OCI-LY3 (cell line): ENCODE data around the gene POU6F2.
A peak's percentile ranks its signal among the peaks of the same experiment; 100 is the strongest.

ENCODE experiments used
- EZH2phosphoT487 ChIP-seq: fragments of 200-600 bp; shearing (Covaris generic); IDR thresholded peaks from 2 replicates; pipeline ENCODE4 v1.6.1; 2018; ENCODE audit warnings: antibody characterized with exemption, mixed run types, low read depth
- TF ChIP-seq, protein P1 (sequence below): fragments of 200-600, 300-600 bp; sonication (generic); IDR thresholded peaks from 2 replicates; pipeline ENCODE4 v1.5.1; 2014; ENCODE audit warnings: antibody characterized with exemption, low read length, low read depth

GRCh38 chr7:38932509-38933168 is 45.1 kb upstream of the POU6F2 start:
- TF ChIP-seq, protein P1, sequence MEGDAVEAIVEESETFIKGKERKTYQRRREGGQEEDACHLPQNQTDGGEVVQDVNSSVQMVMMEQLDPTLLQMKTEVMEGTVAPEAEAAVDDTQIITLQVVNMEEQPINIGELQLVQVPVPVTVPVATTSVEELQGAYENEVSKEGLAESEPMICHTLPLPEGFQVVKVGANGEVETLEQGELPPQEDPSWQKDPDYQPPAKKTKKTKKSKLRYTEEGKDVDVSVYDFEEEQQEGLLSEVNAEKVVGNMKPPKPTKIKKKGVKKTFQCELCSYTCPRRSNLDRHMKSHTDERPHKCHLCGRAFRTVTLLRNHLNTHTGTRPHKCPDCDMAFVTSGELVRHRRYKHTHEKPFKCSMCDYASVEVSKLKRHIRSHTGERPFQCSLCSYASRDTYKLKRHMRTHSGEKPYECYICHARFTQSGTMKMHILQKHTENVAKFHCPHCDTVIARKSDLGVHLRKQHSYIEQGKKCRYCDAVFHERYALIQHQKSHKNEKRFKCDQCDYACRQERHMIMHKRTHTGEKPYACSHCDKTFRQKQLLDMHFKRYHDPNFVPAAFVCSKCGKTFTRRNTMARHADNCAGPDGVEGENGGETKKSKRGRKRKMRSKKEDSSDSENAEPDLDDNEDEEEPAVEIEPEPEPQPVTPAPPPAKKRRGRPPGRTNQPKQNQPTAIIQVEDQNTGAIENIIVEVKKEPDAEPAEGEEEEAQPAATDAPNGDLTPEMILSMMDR = peak; percentile 98
- TF ChIP-seq EZH2phosphoT487 = no peak
